ENCODE data around the gene SEMA3C.

SEMA3C gene

GRCh38 chr7:80884511-80885195 lies 34.2 kb downstream of the SEMA3C start:
- DNase-seq = no peak

DNA sequence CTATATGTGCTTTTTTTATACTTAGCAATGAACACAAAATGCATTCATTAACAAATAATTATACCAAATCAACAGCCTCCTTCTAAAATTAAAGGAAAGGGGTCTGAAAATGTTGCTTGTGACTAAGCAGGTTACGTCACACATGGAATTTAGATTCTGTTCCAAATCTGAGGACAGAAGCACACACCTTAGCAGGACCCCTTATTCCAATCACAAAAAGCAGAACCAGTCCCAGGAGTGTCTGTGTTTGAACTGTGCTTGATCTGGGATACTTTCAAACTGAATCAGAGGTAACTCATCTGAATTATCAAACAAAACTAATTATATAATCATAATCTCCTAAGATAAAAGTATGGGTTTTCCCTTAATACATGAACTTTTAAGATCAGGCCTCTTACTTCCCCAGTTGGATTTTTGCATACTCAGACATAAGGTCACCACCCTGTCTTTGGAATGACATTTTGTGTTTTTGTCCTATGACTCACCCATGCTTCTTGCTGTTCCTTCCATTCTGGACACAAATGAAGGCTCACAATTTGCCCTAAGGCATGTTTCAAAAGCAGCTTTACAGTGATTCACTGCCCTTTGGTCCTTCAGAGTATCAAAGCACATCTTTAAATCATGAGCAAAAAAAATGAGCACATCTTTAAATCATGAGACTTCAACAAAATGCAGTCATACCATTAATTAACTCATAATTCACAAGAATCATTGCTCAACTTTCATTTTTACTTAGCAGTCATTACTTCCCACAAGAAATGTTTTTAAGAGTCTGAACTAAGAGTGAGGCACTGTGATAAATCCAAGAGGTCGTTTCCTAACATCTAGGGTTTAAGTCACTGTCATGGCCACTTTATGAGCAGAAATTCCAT lies 35.5 kb downstream of the SEMA3C start:
- no peak for DNase-seq

GRCh38 chr7:80882213-80882801 lies 36.5 kb downstream of the SEMA3C start:
- DNase-seq = no peak

GRCh38 chr7:80881351-80881900 lies 37.4 kb downstream of the SEMA3C start:
- DNase-seq = no peak

DNA sequence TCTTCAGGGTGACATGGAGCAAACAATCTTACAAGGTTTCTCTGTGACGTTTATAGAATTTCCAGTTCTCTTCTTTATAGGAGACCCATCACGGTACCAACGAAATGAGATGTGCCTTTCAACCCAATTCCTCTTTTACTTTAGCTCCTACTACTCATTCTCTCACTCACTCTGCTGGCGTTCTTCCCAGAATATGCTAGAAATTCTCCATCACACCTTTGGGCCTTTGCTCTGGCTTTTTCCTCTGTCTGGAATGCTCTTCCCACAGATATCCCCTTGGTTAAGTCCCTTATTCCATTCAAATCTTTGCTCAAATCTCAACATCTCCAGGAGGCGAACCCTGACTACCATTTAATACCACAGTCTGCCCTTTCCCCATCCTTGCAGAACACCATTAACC lies 39.0 kb downstream of the SEMA3C start:
- DNase-seq = no peak

- no peak for DNase-seq
Observed at GRCh38 chr7:80876894-80877414, 41.9 kb downstream of the SEMA3C start.

GRCh38 chr7:80875537-80876120 lies 43.2 kb downstream of the SEMA3C start:
- no peak for DNase-seq

DNA sequence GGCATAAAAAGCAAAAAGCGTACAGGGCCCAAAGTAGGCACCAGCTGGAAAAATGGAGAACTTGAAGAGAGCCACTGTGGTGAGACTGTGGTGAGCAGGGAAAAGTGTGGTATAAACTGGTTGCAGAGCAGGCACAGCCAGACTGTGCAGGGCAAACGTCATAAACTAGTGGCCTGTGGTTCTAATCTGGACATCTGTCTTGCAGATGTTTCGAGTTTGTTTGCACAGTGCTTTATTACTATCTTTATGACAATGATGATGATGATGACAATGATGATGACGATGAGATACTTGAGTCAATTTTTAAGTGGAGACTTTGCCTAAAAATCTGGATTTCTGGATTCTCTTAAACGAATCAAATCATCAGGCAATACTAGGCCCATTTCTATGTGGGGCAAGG lies 45.7 kb downstream of the SEMA3C start:
- DNase-seq = no peak

GRCh38 chr7:80871228-80871627 lies 47.6 kb downstream of the SEMA3C start:
- no peak for DNase-seq

DNA sequence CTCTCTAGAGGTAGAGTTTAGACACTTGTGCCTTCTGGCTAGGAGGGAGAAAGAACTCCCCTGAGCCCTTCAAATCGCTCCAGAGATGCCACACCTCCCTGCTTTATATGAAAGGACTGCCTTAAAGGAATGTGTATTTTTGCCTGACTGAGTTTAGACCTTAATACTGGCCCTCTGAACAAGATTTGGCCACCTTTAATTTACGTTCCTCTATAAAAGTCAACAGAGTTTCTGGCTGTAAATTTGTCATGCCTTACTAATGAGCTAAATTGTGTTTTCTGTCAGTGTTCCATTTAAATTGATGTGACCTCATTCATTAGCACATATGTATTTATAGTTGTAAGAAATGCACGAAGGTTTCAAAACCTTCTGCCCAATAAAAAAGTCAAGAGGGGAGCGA lies 48.0 kb downstream of the SEMA3C start:
- no peak for DNase-seq

GRCh38 chr7:80869821-80870751 lies 48.8 kb downstream of the SEMA3C start:
- no peak for DNase-seq

GRCh38 chr7:80869106-80869784 lies 49.6 kb downstream of the SEMA3C start:
- DNase-seq = no peak

- DNase-seq = no peak
Observed at GRCh38 chr7:80868566-80868965, 50.3 kb downstream of the SEMA3C start.

DNA sequence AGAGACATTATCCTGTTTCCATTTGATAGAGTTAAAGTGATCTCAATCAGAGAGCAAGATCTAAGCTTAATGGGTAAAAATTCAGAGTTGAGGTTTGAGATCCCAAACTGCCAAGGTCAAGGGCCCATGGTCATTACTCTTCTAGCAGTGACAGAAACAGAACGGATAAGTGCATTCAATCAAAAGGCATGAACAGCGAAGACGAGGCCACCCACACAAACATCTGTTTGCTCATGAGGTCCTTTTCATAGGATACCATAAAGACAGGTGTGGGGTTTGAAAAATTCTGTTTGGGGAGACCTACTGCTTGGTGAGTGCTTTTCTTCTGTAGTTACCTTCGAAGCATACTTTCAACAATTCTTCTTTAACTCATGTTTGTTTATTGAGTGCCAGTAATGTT lies 58.3 kb downstream of the SEMA3C start:
- no peak for DNase-seq

- no peak for DNase-seq
Observed at GRCh38 chr7:80859272-80859970, 59.4 kb downstream of the SEMA3C start.

DNA sequence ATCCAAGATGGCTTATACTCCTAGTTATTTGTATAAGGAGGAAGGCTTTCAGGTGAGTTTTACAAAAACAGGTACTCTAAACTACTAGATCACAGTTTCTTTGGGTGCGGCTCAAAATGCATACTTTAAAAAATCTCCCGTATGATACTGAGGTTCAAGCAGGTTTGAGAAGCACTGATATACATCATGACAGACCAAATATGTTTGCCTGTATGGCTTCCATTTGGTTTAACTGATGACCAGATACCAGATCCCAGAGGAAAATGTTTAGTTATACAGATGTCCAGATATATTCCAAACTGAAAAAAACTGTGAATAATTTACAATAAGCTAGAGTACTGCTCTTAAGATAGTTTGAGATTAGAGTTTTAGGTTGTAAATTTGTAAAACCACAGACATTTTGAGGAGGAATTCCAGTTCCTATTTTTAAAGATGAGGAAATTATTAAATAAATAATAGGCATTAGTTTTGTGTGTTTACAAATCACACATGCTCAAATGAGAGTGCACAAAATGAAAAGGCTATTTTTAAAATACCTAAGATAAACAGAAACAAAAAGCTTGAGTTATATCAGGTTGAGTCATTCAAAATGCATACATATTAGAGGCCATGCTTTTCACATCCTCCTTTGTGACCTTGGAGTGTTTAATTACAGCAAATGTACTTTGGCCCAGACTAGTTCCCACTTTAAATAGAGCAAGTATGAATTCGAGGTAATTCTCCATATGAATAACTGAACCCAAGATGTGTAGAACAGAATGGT lies 60.5 kb downstream of the SEMA3C start:
- no peak for DNase-seq

- DNase-seq = no peak
Observed at GRCh38 chr7:80856769-80857168, 62.1 kb downstream of the SEMA3C start.

DNA sequence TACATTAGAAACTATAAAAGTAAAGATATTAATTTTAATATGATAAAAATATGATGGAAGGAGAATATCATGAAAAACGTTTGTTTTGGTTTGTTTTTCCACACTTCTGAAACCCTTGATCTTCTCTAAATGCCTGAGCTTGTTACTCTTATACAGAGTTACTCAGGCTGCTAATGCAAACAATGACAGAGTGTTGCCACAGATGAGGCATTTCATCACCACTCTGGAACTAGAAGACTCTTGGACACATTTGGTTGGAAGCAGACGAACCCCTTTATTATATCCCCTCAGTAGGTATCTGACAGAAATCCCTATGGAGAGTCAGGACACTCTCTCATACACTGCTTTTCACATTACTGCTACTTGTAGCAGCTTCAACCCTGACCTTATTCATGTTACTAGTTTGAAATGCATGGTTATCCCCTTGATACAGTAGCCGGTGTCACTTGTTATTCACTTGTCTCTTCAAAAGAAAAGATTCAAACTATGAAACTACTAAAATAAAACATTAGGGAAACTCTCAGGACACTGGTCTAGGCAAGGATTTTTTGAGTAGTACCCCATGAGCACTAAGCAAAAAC lies 66.9 kb downstream of the SEMA3C start:
- DNase-seq = no peak

DNA sequence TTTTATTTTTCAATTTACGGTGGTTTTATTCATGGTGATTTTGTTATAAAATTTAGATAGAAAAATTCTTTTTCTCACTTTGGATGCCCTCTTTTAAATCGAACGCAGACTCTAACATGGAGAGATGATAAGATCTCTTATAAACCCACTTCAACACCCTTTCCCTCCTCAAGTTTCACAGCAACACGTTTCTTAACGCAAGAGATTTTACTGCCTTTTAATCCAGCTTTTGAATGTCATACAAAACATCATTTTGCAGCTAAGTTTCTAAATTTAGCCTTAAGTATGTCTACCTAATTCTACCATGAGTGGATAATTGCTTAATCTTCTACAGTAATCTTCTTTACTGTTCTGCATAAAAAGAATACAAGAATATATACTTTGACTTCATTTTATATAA lies 70.0 kb downstream of the SEMA3C start:
- DNase-seq = no peak

Data from SIG-M5 (cell line).